SIG-M5 treated with dmso at 0.1 percent for 504 hours (cell line): ENCODE data around the gene KCTD16.

Source experiments
- DNase-seq: peaks from one replicate; lab custom pipeline; 2025; ENCODE audit not compliant: unreplicated experiment; lab: John Stamatoyannopoulos, UW

The KCTD16 gene

GRCh38 chr5:144162686-144163085 lies 8.0 kb upstream of the KCTD16 start:
- DNase-seq = no peak

- no peak for DNase-seq
Measured at GRCh38 chr5:144166696-144167095, 4.0 kb upstream of the KCTD16 start.

GRCh38 chr5:144167998-144168397 lies 2.7 kb upstream of the KCTD16 start:
- DNase-seq = no peak

- DNase-seq = no peak
Measured at GRCh38 chr5:144169904-144170275, 783 bp upstream of the KCTD16 start.

- DNase-seq = no peak
Measured at GRCh38 chr5:144173766-144174165, 3.1 kb downstream of the KCTD16 start.

- no peak for DNase-seq
Measured at GRCh38 chr5:144177548-144177947, 6.9 kb downstream of the KCTD16 start.

GRCh38 chr5:144179226-144179625 lies 8.6 kb downstream of the KCTD16 start:
- no peak for DNase-seq

- peak; percentile 34 for DNase-seq
Measured at GRCh38 chr5:144183254-144183889, 12.7 kb downstream of the KCTD16 start.

GRCh38 chr5:144187699-144188294 lies 17.1 kb downstream of the KCTD16 start:
- peak; percentile 83 for DNase-seq

- DNase-seq = peak; percentile 89
Measured at GRCh38 chr5:144189800-144190429, 19.2 kb downstream of the KCTD16 start.

GRCh38 chr5:144191531-144191930 lies 20.9 kb downstream of the KCTD16 start:
- DNase-seq = no peak

- peak; percentile 88 for DNase-seq
Measured at GRCh38 chr5:144191998-144192397, 21.3 kb downstream of the KCTD16 start.

GRCh38 chr5:144192661-144193060 lies 22.0 kb downstream of the KCTD16 start:
- DNase-seq = no peak

GRCh38 chr5:144194144-144194543 lies 23.5 kb downstream of the KCTD16 start:
- DNase-seq = peak; percentile 17

GRCh38 chr5:144195448-144195847 lies 24.8 kb downstream of the KCTD16 start:
- DNase-seq = no peak

GRCh38 chr5:144196612-144197011 lies 25.9 kb downstream of the KCTD16 start:
- no peak for DNase-seq

GRCh38 chr5:144198386-144198785 lies 27.7 kb downstream of the KCTD16 start:
- no peak for DNase-seq

GRCh38 chr5:144201588-144201987 lies 30.9 kb downstream of the KCTD16 start:
- no peak for DNase-seq

GRCh38 chr5:144202072-144202471 lies 31.4 kb downstream of the KCTD16 start:
- DNase-seq = no peak

GRCh38 chr5:144202726-144203125 lies 32.1 kb downstream of the KCTD16 start:
- DNase-seq = no peak

- peak; percentile 61 for DNase-seq
Measured at GRCh38 chr5:144203750-144204596, 33.3 kb downstream of the KCTD16 start.

GRCh38 chr5:144205141-144205551 lies 34.5 kb downstream of the KCTD16 start:
- no peak for DNase-seq
